SJCRH30 (cell line): ENCODE results near the gene USP24. TPM values are rescaled to one million over a fixed set of nuclear protein-coding genes. Genes with fewer than 3 reads are reported as not detected.

Source experiments
- DNase-seq, 2 experiments: peaks; one replicate each; pipeline ENCODE4 v3.0.0-alpha.2; 2015 to 2020
- H3K27ac ChIP-seq: fragments of 250-450 bp; sonication (Bioruptor Pico); 2 replicates; pipeline ENCODE4 v1.5.1; 2020; ENCODE audit warnings: mild to moderate bottlenecking, moderate library complexity
- H3K27me3 ChIP-seq: fragments of 250-450 bp; sonication (Bioruptor Pico); 2 replicates; pipeline ENCODE4 v1.5.1; 2020; ENCODE audit warnings: mild to moderate bottlenecking, moderate library complexity
- H3K36me3 ChIP-seq: fragments of 250-450 bp; sonication (Bioruptor Pico); 2 replicates; pipeline ENCODE4 v1.5.1; 2020; ENCODE audit warnings: mild to moderate bottlenecking, moderate library complexity
- H3K4me1 ChIP-seq: fragments of 250-450 bp; sonication (Bioruptor Pico); 2 replicates; pipeline ENCODE4 v1.5.1; 2020; ENCODE audit warnings: mild to moderate bottlenecking, moderate library complexity
- H3K4me3 ChIP-seq: fragments of 250-450 bp; sonication (Bioruptor Pico); 2 replicates; pipeline ENCODE4 v1.5.1; 2020; ENCODE audit warnings: mild to moderate bottlenecking, moderate library complexity
- H3K9me3 ChIP-seq: fragments of 250-450 bp; sonication (Bioruptor Pico); replicated peaks from 2 replicates; pipeline ENCODE4 v1.5.1; 2020; ENCODE audit warnings: mild to moderate bottlenecking, moderate library complexity
- total RNA-seq: library from RNA; depleted of rRNA; stranded (reverse); fragments of >200 nt; shearing (Covaris generic); gene quantifications from 2 replicates; pipeline ENCODE4 v1.2.3, GENCODE V29; 2014; rRNA removed

The USP24 gene, protein sequence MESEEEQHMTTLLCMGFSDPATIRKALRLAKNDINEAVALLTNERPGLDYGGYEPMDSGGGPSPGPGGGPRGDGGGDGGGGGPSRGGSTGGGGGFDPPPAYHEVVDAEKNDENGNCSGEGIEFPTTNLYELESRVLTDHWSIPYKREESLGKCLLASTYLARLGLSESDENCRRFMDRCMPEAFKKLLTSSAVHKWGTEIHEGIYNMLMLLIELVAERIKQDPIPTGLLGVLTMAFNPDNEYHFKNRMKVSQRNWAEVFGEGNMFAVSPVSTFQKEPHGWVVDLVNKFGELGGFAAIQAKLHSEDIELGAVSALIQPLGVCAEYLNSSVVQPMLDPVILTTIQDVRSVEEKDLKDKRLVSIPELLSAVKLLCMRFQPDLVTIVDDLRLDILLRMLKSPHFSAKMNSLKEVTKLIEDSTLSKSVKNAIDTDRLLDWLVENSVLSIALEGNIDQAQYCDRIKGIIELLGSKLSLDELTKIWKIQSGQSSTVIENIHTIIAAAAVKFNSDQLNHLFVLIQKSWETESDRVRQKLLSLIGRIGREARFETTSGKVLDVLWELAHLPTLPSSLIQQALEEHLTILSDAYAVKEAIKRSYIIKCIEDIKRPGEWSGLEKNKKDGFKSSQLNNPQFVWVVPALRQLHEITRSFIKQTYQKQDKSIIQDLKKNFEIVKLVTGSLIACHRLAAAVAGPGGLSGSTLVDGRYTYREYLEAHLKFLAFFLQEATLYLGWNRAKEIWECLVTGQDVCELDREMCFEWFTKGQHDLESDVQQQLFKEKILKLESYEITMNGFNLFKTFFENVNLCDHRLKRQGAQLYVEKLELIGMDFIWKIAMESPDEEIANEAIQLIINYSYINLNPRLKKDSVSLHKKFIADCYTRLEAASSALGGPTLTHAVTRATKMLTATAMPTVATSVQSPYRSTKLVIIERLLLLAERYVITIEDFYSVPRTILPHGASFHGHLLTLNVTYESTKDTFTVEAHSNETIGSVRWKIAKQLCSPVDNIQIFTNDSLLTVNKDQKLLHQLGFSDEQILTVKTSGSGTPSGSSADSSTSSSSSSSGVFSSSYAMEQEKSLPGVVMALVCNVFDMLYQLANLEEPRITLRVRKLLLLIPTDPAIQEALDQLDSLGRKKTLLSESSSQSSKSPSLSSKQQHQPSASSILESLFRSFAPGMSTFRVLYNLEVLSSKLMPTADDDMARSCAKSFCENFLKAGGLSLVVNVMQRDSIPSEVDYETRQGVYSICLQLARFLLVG (N-terminal part only)
- 43.6 and 46.2 TPM in 2 replicates for total RNA-seq

GRCh38 chr1:55215194-55216021 is at the start of gene USP24:
USP24 (minus strand) TSS chr1:55215364; CDS start chr1:55215113, 251 bp downstream.
- Histone ChIP-seq H3K27me3 (no peaks in the 10 kb centered on the region), H3K4me1 (peaks cover 31% of the 10 kb centered on the region), H3K36me3 (no peaks in the 10 kb centered on the region; the same call in 1 of the 2 replicates), H3K4me3 (peak within 1 kb of the TSS; percentile 87), H3K9me3 (no peaks in the 10 kb centered on the region), H3K27ac (peak within 1 kb of the TSS; percentile 84)
- DNase-seq: peak; percentile 77 to 79

DNA sequence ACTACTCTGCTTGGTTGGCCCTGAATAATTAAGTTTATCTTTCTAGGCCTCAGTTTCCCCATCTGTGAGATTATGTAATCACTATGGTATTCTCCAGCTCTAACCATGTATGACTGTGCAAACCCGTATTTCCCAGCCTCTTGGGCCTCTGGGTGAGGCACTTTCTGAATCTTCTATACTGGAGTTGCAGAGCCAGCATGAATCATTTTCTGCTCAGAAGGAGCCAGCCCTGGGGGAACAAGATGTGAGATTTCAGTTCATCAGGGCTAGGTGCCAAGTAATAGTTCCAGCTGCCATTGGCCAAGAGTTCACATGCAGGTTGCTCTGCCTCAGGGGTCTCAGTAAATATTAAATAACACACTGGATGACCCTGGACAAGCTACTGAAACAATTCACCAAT is 47.7 kb upstream of the USP24 start:
- Histone ChIP-seq H3K9me3 (no peaks in the 10 kb centered on the region), H3K4me3 (no peak overlapping the region), H3K27me3 (no peaks in the 10 kb centered on the region), H3K4me1 (no peaks in the 10 kb centered on the region), H3K27ac (no peak overlapping the region), H3K36me3 (no peaks in the 10 kb centered on the region)
- DNase-seq: no peak

DNA sequence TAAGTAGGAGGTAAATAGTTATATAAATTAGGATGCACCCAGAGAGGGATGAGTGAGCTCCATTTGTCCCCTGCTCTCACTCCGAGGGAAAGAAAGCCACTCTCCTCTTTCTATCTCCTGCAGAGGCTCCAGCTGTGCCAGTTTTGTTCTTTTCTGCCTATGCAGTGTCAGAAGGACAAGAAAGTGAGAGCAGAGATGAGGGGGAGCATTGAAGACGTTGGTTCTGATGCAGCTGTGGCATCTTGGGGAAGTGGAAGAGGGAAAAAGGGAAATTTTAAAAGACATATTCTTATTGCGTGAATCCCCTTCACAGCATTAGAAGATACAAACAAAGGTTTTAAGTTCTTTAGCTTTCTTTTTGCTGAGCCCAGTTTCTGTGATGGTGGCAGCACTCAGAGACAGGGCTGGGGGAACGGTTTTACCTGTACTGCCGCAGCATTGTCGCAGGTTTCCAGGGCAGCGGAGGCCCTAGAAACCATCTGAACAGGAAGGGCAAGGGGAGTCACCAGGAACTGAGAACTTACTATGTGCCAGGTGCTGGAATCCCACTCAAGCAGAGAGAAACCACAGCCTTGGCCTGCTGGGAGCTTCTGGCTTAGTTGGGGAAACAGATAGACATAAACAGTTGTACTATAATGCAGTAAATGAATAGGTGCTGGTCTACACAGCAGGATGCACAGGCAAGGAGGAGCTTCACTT is 44.9 kb upstream of the USP24 start:
- H3K27ac ChIP-seq: no peak overlapping the region
- H3K36me3 ChIP-seq: no peaks in the 10 kb centered on the region
- H3K9me3 ChIP-seq: no peaks in the 10 kb centered on the region
- no peak overlapping the region for H3K4me3 ChIP-seq
- no peak for DNase-seq
- H3K27me3 ChIP-seq: no peaks in the 10 kb centered on the region
- H3K4me1 ChIP-seq: no peaks in the 10 kb centered on the region

DNA sequence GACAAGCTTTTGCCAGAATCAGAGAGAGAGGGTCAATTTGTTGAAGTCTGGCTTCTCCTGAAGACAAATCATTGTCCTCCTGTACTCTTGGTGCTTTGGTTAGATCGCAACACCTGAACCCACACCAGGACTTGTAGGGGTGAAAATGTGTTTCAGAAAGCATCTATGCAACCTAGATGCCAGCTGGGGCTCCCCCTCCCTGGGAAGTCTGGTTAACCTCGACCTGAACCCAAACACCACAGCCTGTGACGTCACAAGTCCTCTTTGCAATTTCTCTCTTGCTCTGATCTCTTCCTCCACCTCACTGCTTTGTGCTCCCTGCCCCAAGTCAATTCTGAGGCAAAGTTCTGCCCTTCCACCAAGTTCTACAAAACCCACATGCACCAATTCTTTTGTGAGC is 42.8 kb upstream of the USP24 start:
- H3K27me3 ChIP-seq: no peaks in the 10 kb centered on the region; the same call in 1 of the 2 replicates
- H3K4me3 ChIP-seq: no peak overlapping the region
- no peaks in the 10 kb centered on the region for H3K4me1 ChIP-seq
- H3K27ac ChIP-seq: no peak overlapping the region
- H3K36me3 ChIP-seq: no peaks in the 10 kb centered on the region
- H3K9me3 ChIP-seq: no peaks in the 10 kb centered on the region
- DNase-seq: peak in 1 of 2 experiments; percentile 17

DNA sequence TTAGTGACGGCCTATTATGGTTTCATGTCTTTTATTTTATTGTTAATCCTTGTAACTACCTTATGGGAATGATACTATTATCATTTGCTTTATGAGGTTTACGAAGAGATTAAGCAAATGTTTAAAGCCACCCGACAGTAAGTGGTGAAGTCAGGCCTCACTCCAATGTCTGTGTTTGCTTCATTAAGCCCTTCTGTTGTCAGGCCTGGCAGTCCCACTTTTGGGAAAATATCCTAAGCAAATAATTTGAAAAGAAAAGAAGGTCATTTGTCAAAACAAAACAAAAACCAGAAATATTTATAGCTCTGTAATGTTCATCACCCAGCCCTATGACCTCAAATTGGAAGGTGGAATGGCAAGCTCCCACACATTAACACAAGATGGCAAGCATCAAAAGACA is 40.7 kb upstream of the USP24 start:
- no peaks in the 10 kb centered on the region for H3K4me1 ChIP-seq
- H3K36me3 ChIP-seq: no peaks in the 10 kb centered on the region
- H3K27me3 ChIP-seq: no peaks in the 10 kb centered on the region; the same call in 1 of the 2 replicates
- H3K9me3 ChIP-seq: no peaks in the 10 kb centered on the region
- no peak overlapping the region for H3K4me3 ChIP-seq
- no peak overlapping the region for H3K27ac ChIP-seq
- no peak for DNase-seq

GRCh38 chr1:55252942-55253589 is 37.9 kb upstream of the USP24 start:
- H3K27ac ChIP-seq: no peak overlapping the region
- H3K27me3 ChIP-seq: no peaks in the 10 kb centered on the region; the same call in 1 of the 2 replicates
- H3K4me3 ChIP-seq: no peak overlapping the region
- no peaks in the 10 kb centered on the region for H3K4me1 ChIP-seq
- H3K36me3 ChIP-seq: no peaks in the 10 kb centered on the region
- no peaks in the 10 kb centered on the region for H3K9me3 ChIP-seq
- no peak for DNase-seq

DNA sequence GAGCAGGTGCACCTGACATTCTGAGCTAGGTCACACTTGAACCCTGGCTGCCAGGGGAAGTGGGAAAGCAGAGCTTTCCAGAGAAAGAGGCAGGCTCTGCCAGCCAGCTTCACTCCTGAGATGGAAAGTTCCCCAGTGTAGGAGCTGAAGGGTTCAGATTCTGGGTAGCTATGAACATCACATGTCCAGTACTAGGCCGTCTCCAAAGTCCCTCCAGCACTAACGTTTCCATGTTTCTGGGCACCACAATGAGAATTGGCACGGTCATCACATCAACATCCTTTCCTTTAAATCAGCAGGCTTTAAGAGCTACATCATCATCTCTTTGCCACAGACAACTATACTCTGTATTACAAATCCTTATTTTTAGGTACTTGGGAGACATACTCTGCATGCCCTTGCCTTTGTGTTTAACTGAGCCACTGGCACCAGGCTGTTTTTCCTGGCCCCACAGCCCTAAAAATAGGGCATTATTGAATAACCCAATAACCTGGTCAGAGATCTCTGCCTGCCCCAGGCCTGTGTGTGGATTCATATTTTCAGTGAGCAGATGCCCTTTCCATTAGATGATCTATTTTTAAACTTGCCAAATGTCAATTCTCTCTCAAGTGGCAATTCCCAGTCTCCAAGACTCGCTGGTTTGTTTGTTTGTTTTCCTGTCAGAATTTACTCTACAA is 35.4 kb upstream of the USP24 start:
- Histone ChIP-seq H3K27me3 (no peaks in the 10 kb centered on the region; the same call in 1 of the 2 replicates), H3K36me3 (no peaks in the 10 kb centered on the region), H3K9me3 (no peaks in the 10 kb centered on the region), H3K4me3 (no peak overlapping the region), H3K27ac (no peak overlapping the region), H3K4me1 (no peaks in the 10 kb centered on the region)
- DNase-seq: no peak

- H3K27me3 ChIP-seq: no peaks in the 10 kb centered on the region; the same call in 1 of the 2 replicates
- H3K4me1 ChIP-seq: no peaks in the 10 kb centered on the region
- H3K27ac ChIP-seq: no peak overlapping the region
- H3K36me3 ChIP-seq: no peaks in the 10 kb centered on the region
- H3K9me3 ChIP-seq: no peaks in the 10 kb centered on the region
- H3K4me3 ChIP-seq: no peak overlapping the region
- DNase-seq: no peak
Measured at GRCh38 chr1:55249646-55250398, 34.7 kb upstream of the USP24 start.

- Histone ChIP-seq H3K27ac (no peak overlapping the region), H3K27me3 (no peaks in the 10 kb centered on the region), H3K9me3 (no peaks in the 10 kb centered on the region), H3K36me3 (no peaks in the 10 kb centered on the region), H3K4me3 (no peak overlapping the region), H3K4me1 (no peaks in the 10 kb centered on the region)
- DNase-seq: no peak
Measured at GRCh38 chr1:55246896-55247295, 31.7 kb upstream of the USP24 start.

DNA sequence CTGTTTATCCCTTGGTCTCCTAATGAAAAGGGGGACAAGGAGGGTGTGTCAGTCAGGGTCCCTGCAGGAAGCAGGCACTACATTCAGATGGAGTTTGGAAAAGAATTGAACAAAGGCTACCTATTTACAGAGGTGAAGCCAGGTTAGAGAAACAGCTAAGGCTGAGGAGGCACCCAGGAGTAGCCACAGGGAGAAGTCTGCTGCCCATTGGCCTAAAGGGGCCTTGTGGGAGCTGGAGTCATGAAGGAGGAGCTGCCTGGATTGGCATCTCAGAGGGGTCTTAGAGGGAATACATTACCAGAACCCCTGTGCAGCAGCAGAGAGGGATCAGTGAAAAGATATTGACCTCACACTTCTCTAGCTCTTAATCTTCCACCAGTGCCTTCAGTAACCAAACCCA is 31.2 kb upstream of the USP24 start:
- no peak overlapping the region for H3K27ac ChIP-seq
- no peak for DNase-seq
- H3K4me3 ChIP-seq: no peak overlapping the region
- no peaks in the 10 kb centered on the region for H3K27me3 ChIP-seq
- no peaks in the 10 kb centered on the region for H3K36me3 ChIP-seq
- no peaks in the 10 kb centered on the region for H3K4me1 ChIP-seq
- no peaks in the 10 kb centered on the region for H3K9me3 ChIP-seq

DNA sequence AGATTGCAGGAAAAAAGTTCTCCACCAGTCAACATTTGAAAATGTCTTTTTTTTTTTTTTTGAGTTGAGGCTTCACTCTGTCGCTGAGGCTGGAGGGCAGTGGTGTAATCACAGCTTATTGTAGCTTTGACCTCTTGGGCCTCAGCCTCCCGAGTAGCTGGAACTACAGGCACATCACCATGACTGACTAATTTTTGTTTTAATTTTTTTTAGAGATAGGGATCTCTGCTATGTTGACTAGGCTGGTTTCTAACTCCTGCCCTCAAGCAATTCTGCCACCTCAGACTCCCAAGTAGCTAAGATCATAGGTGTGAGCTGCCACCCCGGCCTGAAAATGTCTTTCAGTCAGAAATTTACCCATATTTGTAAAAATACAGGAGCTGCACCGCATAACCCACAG is 30.6 kb upstream of the USP24 start:
- Histone ChIP-seq H3K9me3 (no peaks in the 10 kb centered on the region), H3K27ac (no peak overlapping the region), H3K36me3 (no peaks in the 10 kb centered on the region), H3K4me3 (no peak overlapping the region), H3K4me1 (no peaks in the 10 kb centered on the region), H3K27me3 (no peaks in the 10 kb centered on the region)
- no peak for DNase-seq

DNA sequence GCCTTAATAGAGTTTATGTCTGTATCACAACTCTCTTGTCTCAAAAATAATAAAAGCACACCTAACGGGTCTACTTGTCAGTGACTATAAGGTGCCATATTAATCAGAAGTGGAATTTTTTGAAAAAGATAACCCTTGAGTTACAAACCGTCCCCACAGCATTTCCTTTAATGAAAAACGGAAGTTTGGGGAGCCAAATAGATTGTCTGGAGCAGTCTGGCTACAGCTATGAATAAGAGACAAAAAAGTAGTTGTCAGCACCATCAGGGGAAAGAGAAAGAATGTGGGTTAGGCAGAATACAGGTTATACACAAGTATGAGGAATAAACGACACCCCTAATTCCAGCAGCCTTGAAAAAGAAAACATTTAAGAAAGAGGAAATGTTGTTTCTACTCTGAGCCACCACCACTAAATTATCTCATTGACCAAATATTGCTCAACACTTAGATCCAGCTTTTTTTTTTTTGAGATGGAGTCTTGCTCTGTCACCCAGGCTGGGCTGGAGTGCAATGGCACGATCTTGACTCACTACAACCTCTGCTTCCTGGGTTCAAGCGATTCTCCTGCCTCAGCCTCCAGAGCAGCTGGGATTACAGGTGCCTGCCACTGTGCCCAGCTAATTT is 29.4 kb upstream of the USP24 start:
- Histone ChIP-seq H3K9me3 (no peaks in the 10 kb centered on the region), H3K4me3 (no peak overlapping the region), H3K27ac (no peak overlapping the region), H3K27me3 (no peaks in the 10 kb centered on the region), H3K36me3 (no peaks in the 10 kb centered on the region), H3K4me1 (no peaks in the 10 kb centered on the region)
- DNase-seq: no peak
